HUES64 (cell line): Measurements from ENCODE around the gene MTX2.
"Not testable (repeated sequence)": the region's sequence is repeated elsewhere in the genome, so short reads cannot be mapped to it uniquely, and the experiment has no call there.

Experiments used
- H3K27ac ChIP-seq: 2 replicates; pipeline ENCODE4 v1.7.0; 2013; ENCODE audit warnings: low read depth, low read length, inconsistent platforms
- H3K27me3 ChIP-seq: 2 replicates; pipeline ENCODE4 v1.6.1; 2013; ENCODE audit warnings: mild to moderate bottlenecking, low read length; ENCODE audit not compliant: insufficient read depth
- H3K36me3 ChIP-seq: 2 replicates; pipeline ENCODE4 v1.6.1; 2013; ENCODE audit warnings: mild to moderate bottlenecking, low read length; ENCODE audit not compliant: insufficient read depth
- H3K4me1 ChIP-seq: 2 replicates; pipeline ENCODE4 v1.6.1; 2013; ENCODE audit warnings: mild to moderate bottlenecking, low read length, moderate library complexity; ENCODE audit not compliant: insufficient read depth
- H3K4me3 ChIP-seq: 2 replicates; pipeline ENCODE4 v1.5.1; 2013; ENCODE audit warnings: mild to moderate bottlenecking, low read length, moderate library complexity
- H3K9ac ChIP-seq: 2 replicates; pipeline ENCODE4 v1.6.1; 2013; ENCODE audit warnings: mild to moderate bottlenecking, low read depth, low read length
- H3K9me3 ChIP-seq: 2 replicates; pipeline ENCODE4 v1.6.1; 2013; ENCODE audit warnings: low read depth, low read length; ENCODE audit not compliant: insufficient read depth
- WGBS: fragments of 150-250, 120-280 bp; methylation state at CpG from one replicate; pipeline ENCODE4 v1.1.7; 2013; ENCODE audit warnings: missing lambda C conversion rate; 5-methylcytosine and 5-hydroxymethylcytosine counted together

MTX2 gene

DNA sequence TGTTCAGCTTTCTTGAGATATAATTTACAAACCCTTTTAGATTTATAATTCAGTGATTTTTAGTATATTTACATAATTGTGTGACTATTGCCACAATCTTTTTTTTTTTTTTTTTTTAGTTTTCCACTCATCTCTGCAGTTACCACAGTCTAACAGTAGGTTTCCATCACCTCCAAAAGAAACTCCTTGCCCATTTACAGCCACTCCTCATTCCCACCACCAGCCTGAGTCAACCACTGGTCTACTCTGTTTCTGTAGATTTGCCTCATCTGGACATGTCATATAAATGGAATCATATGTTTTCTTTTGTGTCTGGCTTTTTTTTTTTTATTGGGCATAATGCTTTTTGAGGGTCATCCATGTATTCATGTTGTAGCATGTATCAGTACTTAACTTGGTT lies 16.1 kb downstream of the MTX2 start:
- no peaks in the 10 kb centered on the region for H3K36me3 ChIP-seq
- H3K9ac ChIP-seq, result no peak overlapping the region
- H3K4me3 ChIP-seq, result no peak overlapping the region
- no peaks in the 10 kb centered on the region for H3K4me1 ChIP-seq
- no peak overlapping the region for H3K27ac ChIP-seq
- no peaks in the 10 kb centered on the region for H3K27me3 ChIP-seq
- H3K9me3 ChIP-seq, result no peaks in the 10 kb centered on the region

GRCh38 chr2:176291335-176291734 lies 22.1 kb downstream of the MTX2 start:
- WGBS, result 85% methylated on average over 4 of the region's 4 CpGs
- Histone ChIP-seq H3K27me3 (no peaks in the 10 kb centered on the region), H3K36me3 (no peaks in the 10 kb centered on the region), H3K4me1 (peaks cover 7% of the 10 kb centered on the region; the same call in 1 of the 2 replicates), H3K27ac (no peak overlapping the region), H3K4me3 (no peak overlapping the region), H3K9me3 (no peaks in the 10 kb centered on the region), H3K9ac (no peak overlapping the region)

- Histone ChIP-seq H3K27ac (no peak overlapping the region), H3K9ac (no peak overlapping the region), H3K36me3 (no peaks in the 10 kb centered on the region), H3K4me3 (no peak overlapping the region), H3K9me3 (no peaks in the 10 kb centered on the region), H3K4me1 (peaks cover 7% of the 10 kb centered on the region; the same call in 1 of the 2 replicates), H3K27me3 (no peaks in the 10 kb centered on the region)
Observed at GRCh38 chr2:176291809-176292283, 22.6 kb downstream of the MTX2 start.

- Histone ChIP-seq H3K36me3 (no peaks in the 10 kb centered on the region), H3K9ac (no peak overlapping the region), H3K27ac (no peak overlapping the region), H3K4me1 (peaks cover 7% of the 10 kb centered on the region; the same call in 1 of the 2 replicates), H3K27me3 (no peaks in the 10 kb centered on the region), H3K4me3 (no peak overlapping the region), H3K9me3 (no peaks in the 10 kb centered on the region)
- WGBS, result 100% methylated on average over 2 of the region's 2 CpGs
Observed at GRCh38 chr2:176292608-176293007, 23.4 kb downstream of the MTX2 start.

- Histone ChIP-seq H3K4me3 (no peak overlapping the region), H3K27ac (no peak overlapping the region), H3K9me3 (no peaks in the 10 kb centered on the region), H3K4me1 (peaks cover 7% of the 10 kb centered on the region; the same call in 1 of the 2 replicates), H3K27me3 (no peaks in the 10 kb centered on the region), H3K36me3 (no peaks in the 10 kb centered on the region), H3K9ac (no peak overlapping the region)
- 68% methylated on average over 3 of the region's 3 CpGs for WGBS
Observed at GRCh38 chr2:176293334-176293733, 24.1 kb downstream of the MTX2 start.

GRCh38 chr2:176297067-176297466 lies 27.8 kb downstream of the MTX2 start:
- peaks cover 12% of the 10 kb centered on the region for H3K36me3 ChIP-seq
- no peak overlapping the region for H3K4me3 ChIP-seq
- no peak overlapping the region for H3K27ac ChIP-seq
- H3K4me1 ChIP-seq, result peaks cover 6% of the 10 kb centered on the region
- no peaks in the 10 kb centered on the region for H3K9me3 ChIP-seq
- H3K27me3 ChIP-seq, result no peaks in the 10 kb centered on the region
- H3K9ac ChIP-seq, result no peak overlapping the region
- 91% methylated on average over 3 of the region's 3 CpGs for WGBS

- H3K27me3 ChIP-seq, result no peaks in the 10 kb centered on the region
- H3K36me3 ChIP-seq, result peaks cover 12% of the 10 kb centered on the region
- H3K9ac ChIP-seq, result no peak overlapping the region
- H3K4me1 ChIP-seq, result peaks cover 4% of the 10 kb centered on the region
- H3K4me3 ChIP-seq, result no peak overlapping the region
- H3K27ac ChIP-seq, result no peak overlapping the region
- WGBS, result no CpG with 5 or more reads among the region's 1 CpG
- H3K9me3 ChIP-seq, result no peaks in the 10 kb centered on the region
Observed at GRCh38 chr2:176297737-176298136, 28.5 kb downstream of the MTX2 start.

- not testable (repeated sequence) for H3K27ac ChIP-seq, H3K4me3 ChIP-seq, H3K9ac ChIP-seq, H3K27me3 ChIP-seq, H3K9me3 ChIP-seq, H3K4me1 ChIP-seq
- H3K36me3 ChIP-seq, result peaks cover 17% of the 10 kb centered on the region
- WGBS, result 100% methylated on average over 1 of the region's 1 CpG
Observed at GRCh38 chr2:176306020-176306419, 36.8 kb downstream of the MTX2 start.

DNA sequence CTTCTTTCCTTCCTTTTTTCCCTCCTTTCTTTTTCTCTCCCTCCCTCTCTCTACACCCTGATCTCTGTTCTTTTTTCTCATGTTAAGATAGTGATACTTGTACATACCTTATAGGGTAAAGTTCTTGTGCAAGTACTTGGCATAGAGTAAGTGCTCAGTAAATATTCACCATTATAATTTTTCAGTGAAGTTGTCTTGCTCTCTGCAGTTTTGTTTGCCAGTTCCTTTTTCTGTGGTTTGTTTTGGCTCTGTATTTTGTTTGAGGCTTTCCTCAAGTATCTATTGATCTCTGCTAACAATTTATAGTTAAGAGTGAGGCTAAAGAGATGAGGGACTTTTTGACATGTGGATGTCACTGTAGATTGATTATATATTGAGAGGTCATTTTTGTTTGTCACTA lies 48.0 kb downstream of the MTX2 start:
- no peak overlapping the region for H3K27ac ChIP-seq
- peaks cover 14% of the 10 kb centered on the region for H3K4me1 ChIP-seq

DNA sequence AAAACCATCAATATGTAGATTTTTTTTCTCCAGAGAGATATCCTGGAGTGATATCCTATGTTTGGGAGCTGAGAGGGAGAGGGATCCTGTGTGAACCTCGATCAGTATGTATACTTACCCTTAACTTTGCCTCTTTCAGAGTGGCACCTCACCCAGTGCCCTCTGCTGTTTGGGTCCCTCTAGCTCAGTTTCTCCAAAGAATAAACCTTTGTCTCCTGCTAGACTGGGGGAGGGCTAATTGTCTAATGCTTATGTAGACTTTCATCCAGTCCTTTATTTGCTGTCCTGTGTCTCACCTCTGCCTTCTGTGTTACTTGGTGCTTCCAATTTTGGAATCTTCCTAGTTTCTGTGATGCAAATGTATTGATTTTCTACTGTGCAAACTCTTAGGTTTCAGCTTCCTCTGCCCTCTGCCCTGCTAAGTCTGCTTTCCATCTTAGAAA lies 48.4 kb downstream of the MTX2 start:
- Histone ChIP-seq H3K27ac (no peak overlapping the region), H3K9me3 (no peaks in the 10 kb centered on the region), H3K27me3 (no peaks in the 10 kb centered on the region), H3K4me3 (no peak overlapping the region), H3K9ac (no peak overlapping the region), H3K4me1 (peaks cover 14% of the 10 kb centered on the region), H3K36me3 (0 out of 2 replicates have a peak, but pooled peaks cover 3% of the 10 kb centered on the region)
- 78% methylated on average over 1 of the region's 1 CpG for WGBS

More for the DNA sequence above, 48.0 kb downstream of the MTX2 start:
- 0 out of 2 replicates have a peak, but pooled peaks cover 4% of the 10 kb centered on the region for H3K36me3 ChIP-seq
- no peak overlapping the region for H3K4me3 ChIP-seq
- no peaks in the 10 kb centered on the region for H3K27me3 ChIP-seq
- no peaks in the 10 kb centered on the region for H3K9me3 ChIP-seq
- no peak overlapping the region for H3K9ac ChIP-seq

DNA sequence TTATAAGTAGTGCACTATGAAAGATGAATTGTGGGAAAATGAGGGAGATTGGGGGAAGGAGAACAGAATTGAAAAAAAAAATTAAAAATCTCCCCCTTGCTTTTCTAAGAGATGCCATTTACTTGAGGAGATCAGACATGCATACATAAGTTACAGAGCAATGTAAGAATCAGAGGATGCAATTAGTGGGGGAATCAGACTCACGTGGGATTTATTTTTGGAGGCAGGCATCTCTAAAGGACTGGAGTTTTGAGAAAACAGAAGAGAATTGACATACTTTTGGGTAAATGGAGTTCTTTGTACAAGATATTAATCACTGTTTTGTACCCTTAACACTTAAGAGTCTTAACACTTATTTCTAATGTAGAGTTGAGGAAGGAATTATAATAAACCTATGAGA lies 52.7 kb downstream of the MTX2 start:
- no peaks in the 10 kb centered on the region for H3K9me3 ChIP-seq
- H3K27me3 ChIP-seq, result no peaks in the 10 kb centered on the region
- no peak overlapping the region for H3K27ac ChIP-seq
- no peak overlapping the region for H3K9ac ChIP-seq
- WGBS, result 77% methylated on average over 1 of the region's 1 CpG
- H3K4me3 ChIP-seq, result no peak overlapping the region
- H3K36me3 ChIP-seq, result no peaks in the 10 kb centered on the region
- peaks cover 41% of the 10 kb centered on the region for H3K4me1 ChIP-seq

- no peak overlapping the region for H3K4me3 ChIP-seq
- peak overlapping the region; percentile 86; the same call in 1 of the 2 replicates for H3K27ac ChIP-seq
- WGBS, result 91% methylated on average over 2 of the region's 3 CpGs
Observed at GRCh38 chr2:176324862-176325261, 55.6 kb downstream of the MTX2 start.

More at GRCh38 chr2:176324862-176325261, 55.6 kb downstream of the MTX2 start:
- Histone ChIP-seq H3K4me1 (peaks cover 40% of the 10 kb centered on the region), H3K36me3 (peaks cover 15% of the 10 kb centered on the region), H3K27me3 (no peaks in the 10 kb centered on the region), H3K9me3 (no peaks in the 10 kb centered on the region), H3K9ac (no peak overlapping the region)
